Measurements from ENCODE around the gene GPR12.

The GPR12 gene

GRCh38 chr13:26716984-26717383 lies 43.6 kb downstream of the GPR12 start:
- no peaks in the 10 kb centered on the region for H3K27me3 ChIP-seq (ENCODE audit: control insufficient read depth, insufficient read depth, low read length)
- H3K36me3 ChIP-seq (ENCODE audit: control insufficient read depth, low read depth, low read length) = no peaks in the 10 kb centered on the region
- H3K9ac ChIP-seq (ENCODE audit: low read length) = no peak overlapping the region

GRCh38 chr13:26713341-26713740 lies 47.2 kb downstream of the GPR12 start:
- Histone ChIP-seq H3K27me3 (ENCODE audit: control insufficient read depth, insufficient read depth, low read length) (no peaks in the 10 kb centered on the region), H3K4me1 (ENCODE audit: control insufficient read depth, low read depth, low read length) (peaks cover 4% of the 10 kb centered on the region), H3K9ac (ENCODE audit: low read length) (no peak overlapping the region), H3K27ac (ENCODE audit: low read length) (no peak overlapping the region), H3K36me3 (ENCODE audit: control insufficient read depth, low read depth, low read length) (no peaks in the 10 kb centered on the region), H3K4me3 (ENCODE audit: low read length) (no peak overlapping the region), H3K9me3 (ENCODE audit: control insufficient read depth, low read depth, low read length) (no peaks in the 10 kb centered on the region)

More at GRCh38 chr13:26716984-26717383, 43.6 kb downstream of the GPR12 start:
- H3K4me1 ChIP-seq (ENCODE audit: control insufficient read depth, low read depth, low read length) = no peaks in the 10 kb centered on the region
- no peaks in the 10 kb centered on the region for H3K9me3 ChIP-seq (ENCODE audit: control insufficient read depth, low read depth, low read length)
- no peak overlapping the region for H3K4me3 ChIP-seq (ENCODE audit: low read length)
- H3K27ac ChIP-seq (ENCODE audit: low read length) = no peak overlapping the region

- no peaks in the 10 kb centered on the region for H3K27me3 ChIP-seq (ENCODE audit: control insufficient read depth, insufficient read depth, low read length)
- H3K9me3 ChIP-seq (ENCODE audit: control insufficient read depth, low read depth, low read length) = no peaks in the 10 kb centered on the region
- H3K9ac ChIP-seq (ENCODE audit: low read length) = no peak overlapping the region
- H3K36me3 ChIP-seq (ENCODE audit: control insufficient read depth, low read depth, low read length) = no peaks in the 10 kb centered on the region
- no peak overlapping the region for H3K4me3 ChIP-seq (ENCODE audit: low read length)
- H3K27ac ChIP-seq (ENCODE audit: low read length) = no peak overlapping the region
- peaks cover 4% of the 10 kb centered on the region for H3K4me1 ChIP-seq (ENCODE audit: control insufficient read depth, low read depth, low read length)
These were observed 49.4 kb downstream of the GPR12 start for GRCh38 chr13:26711211-26711610.

- no peaks in the 10 kb centered on the region for H3K36me3 ChIP-seq (ENCODE audit: control insufficient read depth, low read depth, low read length)
- peaks cover 4% of the 10 kb centered on the region for H3K4me1 ChIP-seq (ENCODE audit: control insufficient read depth, low read depth, low read length)
- no peaks in the 10 kb centered on the region for H3K9me3 ChIP-seq (ENCODE audit: control insufficient read depth, low read depth, low read length)
- no peaks in the 10 kb centered on the region for H3K27me3 ChIP-seq (ENCODE audit: control insufficient read depth, insufficient read depth, low read length)
- H3K4me3 ChIP-seq (ENCODE audit: low read length) = no peak overlapping the region
- no peak overlapping the region for H3K27ac ChIP-seq (ENCODE audit: low read length)
- H3K9ac ChIP-seq (ENCODE audit: low read length) = no peak overlapping the region
These were observed 50.4 kb downstream of the GPR12 start for GRCh38 chr13:26710166-26710565.

- H3K4me3 ChIP-seq (ENCODE audit: low read length) = no peak overlapping the region
- H3K4me1 ChIP-seq (ENCODE audit: control insufficient read depth, low read depth, low read length) = peaks cover 4% of the 10 kb centered on the region
- H3K27me3 ChIP-seq (ENCODE audit: control insufficient read depth, insufficient read depth, low read length) = no peaks in the 10 kb centered on the region
- H3K9me3 ChIP-seq (ENCODE audit: control insufficient read depth, low read depth, low read length) = no peaks in the 10 kb centered on the region
- H3K36me3 ChIP-seq (ENCODE audit: control insufficient read depth, low read depth, low read length) = no peaks in the 10 kb centered on the region
- no peak overlapping the region for H3K27ac ChIP-seq (ENCODE audit: low read length)
- H3K9ac ChIP-seq (ENCODE audit: low read length) = no peak overlapping the region
These were observed 51.1 kb downstream of the GPR12 start for GRCh38 chr13:26709461-26709860.

GRCh38 chr13:26708007-26708297 lies 52.6 kb downstream of the GPR12 start:
- Histone ChIP-seq H3K36me3 (ENCODE audit: control insufficient read depth, low read depth, low read length) (no peaks in the 10 kb centered on the region), H3K27ac (ENCODE audit: low read length) (no peak overlapping the region), H3K9me3 (ENCODE audit: control insufficient read depth, low read depth, low read length) (no peaks in the 10 kb centered on the region), H3K9ac (ENCODE audit: low read length) (no peak overlapping the region), H3K4me3 (ENCODE audit: low read length) (no peak overlapping the region), H3K4me1 (ENCODE audit: control insufficient read depth, low read depth, low read length) (peaks cover 4% of the 10 kb centered on the region), H3K27me3 (ENCODE audit: control insufficient read depth, insufficient read depth, low read length) (no peaks in the 10 kb centered on the region)

GRCh38 chr13:26707122-26708006 lies 53.2 kb downstream of the GPR12 start:
- no peak overlapping the region for H3K9ac ChIP-seq (ENCODE audit: low read length)

GRCh38 chr13:26706381-26706780 lies 54.2 kb downstream of the GPR12 start:
- H3K9ac ChIP-seq (ENCODE audit: low read length) = no peak overlapping the region
- no peaks in the 10 kb centered on the region for H3K9me3 ChIP-seq (ENCODE audit: control insufficient read depth, low read depth, low read length)
- no peak overlapping the region for H3K27ac ChIP-seq (ENCODE audit: low read length)
- H3K4me1 ChIP-seq (ENCODE audit: control insufficient read depth, low read depth, low read length) = peaks cover 4% of the 10 kb centered on the region
- no peak overlapping the region for H3K4me3 ChIP-seq (ENCODE audit: low read length)
- H3K36me3 ChIP-seq (ENCODE audit: control insufficient read depth, low read depth, low read length) = no peaks in the 10 kb centered on the region
- no peaks in the 10 kb centered on the region for H3K27me3 ChIP-seq (ENCODE audit: control insufficient read depth, insufficient read depth, low read length)

More at GRCh38 chr13:26707122-26708006, 53.2 kb downstream of the GPR12 start:
- Histone ChIP-seq H3K4me3 (ENCODE audit: low read length) (no peak overlapping the region), H3K27me3 (ENCODE audit: control insufficient read depth, insufficient read depth, low read length) (no peaks in the 10 kb centered on the region), H3K9me3 (ENCODE audit: control insufficient read depth, low read depth, low read length) (no peaks in the 10 kb centered on the region), H3K36me3 (ENCODE audit: control insufficient read depth, low read depth, low read length) (no peaks in the 10 kb centered on the region), H3K4me1 (ENCODE audit: control insufficient read depth, low read depth, low read length) (peaks cover 4% of the 10 kb centered on the region), H3K27ac (ENCODE audit: low read length) (no peak overlapping the region)

GRCh38 chr13:26705536-26705935 lies 55.0 kb downstream of the GPR12 start:
- H3K4me1 ChIP-seq (ENCODE audit: control insufficient read depth, low read depth, low read length) = peaks cover 4% of the 10 kb centered on the region
- H3K36me3 ChIP-seq (ENCODE audit: control insufficient read depth, low read depth, low read length) = no peaks in the 10 kb centered on the region
- H3K27ac ChIP-seq (ENCODE audit: low read length) = no peak overlapping the region
- H3K9ac ChIP-seq (ENCODE audit: low read length) = no peak overlapping the region
- no peaks in the 10 kb centered on the region for H3K9me3 ChIP-seq (ENCODE audit: control insufficient read depth, low read depth, low read length)
- H3K27me3 ChIP-seq (ENCODE audit: control insufficient read depth, insufficient read depth, low read length) = no peaks in the 10 kb centered on the region
- no peak overlapping the region for H3K4me3 ChIP-seq (ENCODE audit: low read length)

Data from iPS-18a (cell line).